Fibroblast of skin of abdomen (primary cell): ENCODE measurements around the gene CERS1.

ENCODE experiments used
- DNase-seq: peaks from one replicate; pipeline ENCODE4 v3.0.0-alpha.2; 2013

CERS1 gene

DNA sequence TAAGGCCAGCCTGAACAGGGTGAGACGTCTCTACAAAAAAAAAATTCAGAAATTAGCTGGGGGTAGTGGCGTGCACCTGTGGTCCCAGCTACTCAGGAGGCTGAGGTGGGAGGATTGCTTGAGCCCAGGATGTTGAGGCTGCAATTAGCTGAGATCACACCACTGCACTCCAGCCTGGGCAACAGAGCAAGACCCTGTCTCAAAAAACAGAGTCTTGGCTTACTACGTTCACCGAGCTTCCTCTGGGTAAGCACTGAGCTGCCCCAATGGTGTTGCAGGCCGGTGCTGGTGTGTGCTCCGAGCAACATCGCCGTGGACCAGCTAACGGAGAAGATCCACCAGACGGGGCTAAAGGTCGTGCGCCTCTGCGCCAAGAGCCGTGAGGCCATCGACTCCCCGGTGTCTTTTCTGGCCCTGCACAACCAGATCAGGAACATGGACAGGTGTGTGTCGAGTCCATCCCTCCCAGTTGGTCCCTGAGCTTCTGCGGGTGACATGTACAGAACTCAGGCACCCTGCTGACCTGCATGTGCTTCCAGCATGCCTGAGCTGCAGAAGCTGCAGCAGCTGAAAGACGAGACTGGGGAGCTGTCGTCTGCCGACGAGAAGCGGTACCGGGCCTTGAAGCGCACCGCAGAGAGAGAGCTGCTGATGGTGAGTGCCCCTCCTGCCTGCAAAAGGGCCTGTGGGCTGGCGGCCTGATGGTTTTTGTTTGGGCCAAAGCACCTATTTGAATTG is 40.1 kb downstream of the CERS1 start:
- no peak for DNase-seq

GRCh38 chr19:18854982-18855381 is 41.0 kb downstream of the CERS1 start:
- no peak for DNase-seq

DNA sequence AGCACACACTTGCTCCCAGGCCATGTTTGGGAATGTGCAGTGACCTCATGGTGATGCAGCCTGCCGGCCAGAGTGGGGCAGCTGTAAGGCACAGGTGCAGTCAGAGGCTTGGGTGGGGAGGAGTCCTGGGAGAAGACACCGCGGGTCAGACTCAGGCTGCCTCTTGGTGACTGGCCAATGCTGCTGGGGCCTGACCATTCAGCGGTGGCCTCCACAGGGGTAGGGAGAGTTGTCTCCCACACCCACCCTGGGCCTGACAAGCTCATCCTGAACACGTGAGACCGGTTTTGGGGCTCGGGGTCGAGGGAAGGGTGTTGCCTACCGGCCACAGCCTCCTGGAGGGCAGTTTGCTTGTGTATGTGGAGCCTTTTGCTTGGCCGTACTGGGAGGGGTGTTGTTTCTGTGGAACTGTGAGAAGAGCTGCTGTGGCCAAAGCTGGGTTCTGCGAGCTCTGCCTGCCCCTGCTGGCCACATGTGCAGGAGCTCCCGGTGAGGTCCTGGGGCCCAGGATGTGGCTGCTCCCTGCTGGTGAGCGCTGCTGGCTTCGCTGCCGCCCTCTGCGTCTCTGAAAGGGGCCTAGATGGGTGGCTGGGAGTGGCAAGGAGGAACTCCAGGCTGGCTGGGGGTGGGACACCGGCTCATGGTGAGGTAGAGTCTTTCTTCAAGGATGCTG is 42.1 kb downstream of the CERS1 start:
- DNase-seq: no peak

GRCh38 chr19:18852648-18853047 is 43.3 kb downstream of the CERS1 start:
- DNase-seq: no peak

DNA sequence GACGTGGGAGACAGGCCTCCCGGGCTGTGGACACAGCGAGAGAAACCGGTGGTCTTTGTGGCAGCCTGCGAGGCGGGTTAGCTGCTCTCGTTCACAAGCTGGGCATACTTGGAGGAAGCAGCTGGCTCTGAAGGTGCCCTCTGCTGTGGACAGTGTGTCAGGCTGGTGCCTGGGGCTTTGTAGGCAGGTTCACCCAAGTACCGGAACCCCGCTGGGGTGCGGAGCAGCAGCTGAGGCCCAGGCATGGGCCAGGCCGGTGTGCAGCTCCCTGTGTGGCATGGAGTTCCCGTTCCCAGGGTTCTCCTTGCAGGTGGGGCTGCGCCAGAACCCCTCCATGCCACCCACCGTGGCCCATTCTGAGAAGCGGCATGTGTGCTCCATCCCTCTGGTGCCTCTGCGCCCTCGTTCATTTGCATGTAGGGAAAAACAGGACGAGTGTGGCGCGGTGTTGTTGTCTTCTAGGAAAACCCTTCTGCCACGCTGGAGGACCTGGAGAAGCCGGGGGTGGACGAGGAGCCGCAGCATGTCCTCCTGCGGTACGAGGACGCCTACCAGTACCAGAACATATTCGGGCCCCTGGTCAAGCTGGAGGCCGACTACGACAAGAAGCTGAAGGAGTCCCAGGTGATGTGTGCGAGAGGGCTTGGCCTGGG is 44.2 kb downstream of the CERS1 start:
- no peak for DNase-seq

GRCh38 chr19:18850471-18851375 is 45.2 kb downstream of the CERS1 start:
- DNase-seq: no peak

DNA sequence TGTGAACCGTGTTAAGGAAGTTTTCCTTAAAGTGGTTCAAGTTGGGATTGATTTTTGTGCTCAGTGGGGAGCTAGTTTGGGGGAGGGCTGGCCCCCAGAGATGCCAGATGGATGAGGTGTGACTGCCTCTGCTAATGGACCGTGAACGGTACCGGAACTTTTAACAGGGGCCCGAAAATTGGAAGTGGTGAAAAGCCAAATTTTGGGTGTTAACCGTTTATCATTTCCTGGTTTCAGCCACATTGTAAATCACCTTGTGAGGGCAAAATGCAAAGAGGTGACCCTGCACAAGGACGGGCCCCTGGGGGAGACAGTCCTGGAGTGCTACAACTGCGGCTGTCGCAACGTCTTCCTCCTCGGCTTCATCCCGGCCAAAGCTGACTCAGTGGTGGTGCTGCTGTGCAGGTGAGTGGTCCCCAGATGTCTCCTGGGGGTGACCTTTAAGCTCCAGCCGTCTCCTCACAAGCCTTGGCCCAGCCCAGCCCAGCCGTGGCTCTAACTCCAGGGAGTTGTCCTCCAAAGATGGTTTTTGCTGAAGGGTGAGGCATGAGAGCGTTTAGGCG is 46.0 kb downstream of the CERS1 start:
- DNase-seq: no peak

DNA sequence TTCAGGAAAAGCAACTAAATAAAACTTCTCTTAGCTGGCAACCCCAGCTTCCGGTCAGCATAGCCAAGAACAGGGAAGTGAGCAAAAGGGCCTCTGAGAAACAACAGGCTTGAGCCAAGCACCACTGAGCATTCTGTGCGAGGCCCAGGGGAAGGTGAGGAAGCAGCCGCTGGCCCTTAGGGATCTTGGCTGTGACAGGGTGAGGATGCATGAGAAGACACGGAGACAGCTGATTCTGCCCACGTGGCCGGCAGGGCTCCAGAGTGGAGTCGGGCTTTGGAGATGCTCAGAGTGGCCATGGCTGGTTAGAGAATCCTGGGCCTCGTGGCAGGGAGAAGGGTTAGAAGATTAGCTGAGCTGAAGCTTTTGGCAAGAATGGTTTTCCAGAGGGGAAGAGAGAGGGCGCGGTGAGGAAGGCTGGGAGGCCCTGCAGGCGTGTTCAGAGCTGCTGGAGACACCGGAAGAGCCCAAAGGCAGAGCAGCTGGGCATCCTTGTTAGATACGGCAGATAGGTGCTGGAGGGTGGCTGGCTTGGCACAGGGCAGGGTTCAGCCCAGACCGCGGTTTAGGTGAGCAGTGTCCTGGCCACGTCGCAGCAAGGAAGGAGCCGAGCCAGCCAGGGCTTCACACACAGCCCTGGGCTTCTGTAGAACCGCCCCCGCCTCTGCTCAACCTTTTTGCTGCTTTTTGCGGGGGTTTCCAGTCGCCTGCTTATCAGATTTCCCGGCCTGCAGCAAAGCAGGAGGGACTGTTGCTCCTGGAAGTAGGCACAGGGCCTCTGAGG is 46.9 kb downstream of the CERS1 start:
- peak; percentile 18 for DNase-seq

- DNase-seq: peak; percentile 79
These were observed 48.2 kb downstream of the CERS1 start for GRCh38 chr19:18847549-18848463.

- peak; percentile 77 for DNase-seq
These were observed 49.0 kb downstream of the CERS1 start for GRCh38 chr19:18846862-18847548.

- DNase-seq: no peak
These were observed 50.0 kb downstream of the CERS1 start for GRCh38 chr19:18845961-18846360.

- DNase-seq: no peak
These were observed 51.1 kb downstream of the CERS1 start for GRCh38 chr19:18844806-18845329.

DNA sequence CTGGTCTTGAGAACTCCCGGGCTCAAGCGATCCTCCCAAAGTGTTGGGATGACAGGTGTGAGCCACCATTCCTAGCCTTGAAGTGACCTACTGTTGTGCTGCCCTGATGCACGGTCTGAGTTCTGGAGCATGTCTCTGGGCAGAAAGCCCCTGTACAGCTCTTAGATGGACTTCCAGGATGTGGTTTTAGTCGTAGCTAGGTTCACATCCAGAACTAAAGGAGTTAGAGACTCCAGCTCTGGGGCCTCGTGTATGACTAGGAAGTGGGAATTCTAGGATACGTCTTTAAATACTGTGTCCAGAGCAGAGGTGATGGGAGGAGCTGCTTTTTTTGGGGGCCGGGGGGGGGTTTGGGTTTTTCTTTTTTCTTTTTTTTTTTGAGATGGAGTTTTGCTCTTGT is 52.0 kb downstream of the CERS1 start:
- no peak for DNase-seq

- no peak for DNase-seq
These were observed 53.8 kb downstream of the CERS1 start for GRCh38 chr19:18842166-18842565.

- DNase-seq: no peak
These were observed 54.6 kb downstream of the CERS1 start for GRCh38 chr19:18841400-18841799.

- DNase-seq: no peak
These were observed 55.4 kb downstream of the CERS1 start for GRCh38 chr19:18840288-18841267.

DNA sequence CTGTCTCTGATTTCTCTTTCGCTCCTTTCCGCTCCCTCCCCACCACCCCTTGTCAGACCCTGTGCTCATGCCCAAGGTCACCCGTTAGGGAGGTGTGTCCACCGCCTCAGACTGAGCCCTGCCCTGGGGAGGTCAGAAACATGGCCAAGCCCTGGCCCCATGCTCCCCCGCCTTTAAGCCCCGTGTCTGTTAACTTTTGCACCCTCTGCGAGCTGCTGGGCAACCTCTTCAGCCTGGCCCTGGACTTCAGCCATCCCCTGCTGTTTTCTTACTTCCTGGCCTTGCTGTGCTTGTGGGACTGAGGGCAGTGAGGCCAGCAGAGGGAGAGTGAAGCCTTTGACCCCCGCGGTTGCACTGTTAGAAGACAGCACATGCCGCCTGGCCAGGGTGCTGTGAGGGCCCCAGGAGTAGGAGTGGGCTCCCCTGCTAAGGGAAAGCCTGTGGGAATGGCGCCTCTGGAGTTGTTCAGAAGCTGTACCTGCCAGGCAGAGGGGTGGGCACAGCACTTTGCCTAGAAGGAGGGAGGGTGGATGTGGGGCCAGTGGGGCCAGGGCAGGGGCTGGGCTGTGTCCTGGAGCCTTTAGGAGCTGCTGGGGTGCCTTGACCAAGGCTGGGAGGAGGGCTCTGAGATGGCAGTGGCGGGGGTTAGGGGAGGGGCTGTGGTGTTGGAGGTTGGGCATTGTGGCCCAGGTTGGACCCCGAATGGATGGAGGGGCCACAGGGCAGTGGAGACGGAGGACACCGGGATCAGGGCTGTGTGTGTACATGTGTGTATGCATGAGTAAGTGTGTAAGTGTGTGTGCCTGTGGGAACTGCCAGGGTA is 56.3 kb downstream of the CERS1 start:
- no peak for DNase-seq
